Endometrial microvascular endothelial cells (primary cell): ENCODE results near the gene CUL4B. TPM values are rescaled to one million over a fixed set of nuclear protein-coding genes. Genes with fewer than 3 reads are reported as not detected.

Experiments used
- total RNA-seq: library from RNA; depleted of rRNA; stranded (reverse); fragments of >200 nt; gene quantifications from one replicate; pipeline ENCODE4 v1.2.3, GENCODE V29; 2015; ENCODE audit errors: inconsistent ontology term

The CUL4B gene
- total RNA-seq, 1 donor from 2014 or later, result 134 TPM

Other genes starting within 250 kb of the CUL4B start
- gene TMEM255A, start 249.5 kb downstream of the CUL4B start, total RNA-seq, result not detected
- not detected for gene ATP1B4, start 198.9 kb downstream of the CUL4B start, total RNA-seq
- gene LAMP2, start 91.7 kb downstream of the CUL4B start, total RNA-seq, result 170 TPM
- 46.5 TPM for gene MCTS1, start 43.1 kb upstream of the CUL4B start, total RNA-seq
- 103 TPM for gene C1GALT1C1, start 69.1 kb upstream of the CUL4B start, total RNA-seq